Tibial nerve (tissue), 4 donors: ENCODE data around the gene PI4K2A. TPM values are rescaled to one million over a fixed set of nuclear protein-coding genes. Genes with fewer than 3 reads are reported as not detected.
"Not testable (repeated sequence)": the region's sequence is repeated elsewhere in the genome, so short reads cannot be mapped to it uniquely, and the experiment has no call there.

Source experiments
- DNase-seq, 2 donors: peaks; one replicate each; pipeline ENCODE4 v3.0.0-alpha.2; 2019; ENCODE audit warnings: low spot score in 2 of 2
- H3K27ac ChIP-seq, 4 donors: fragments of 200-600 bp; sonication (generic) in 3 of 4; one replicate each; pipeline ENCODE4 v1.5.1; 2017 to 2019; ENCODE audit warnings: mild to moderate bottlenecking in 1 of 4
- H3K27me3 ChIP-seq, 2 donors: fragments of 200-600 bp; sonication (generic) in 1 of 2; one replicate each; pipeline versions ENCODE4 v1.5.1 to v1.6.0; 2017 to 2019
- H3K36me3 ChIP-seq, 3 donors: fragments of 200-600 bp; sonication (generic); one replicate each; pipeline ENCODE4 v1.5.1; 2018 to 2019
- H3K4me1 ChIP-seq, 4 donors: fragments of 200-600 bp; sonication (generic) in 3 of 4; one replicate each; pipeline ENCODE4 v1.5.1; 2017 to 2019
- H3K4me3 ChIP-seq, 4 donors: fragments of 200-600 bp; sonication (generic) in 3 of 4; one replicate each; pipeline ENCODE4 v1.5.1; 2017 to 2019; ENCODE audit warnings: mild to moderate bottlenecking in 1 of 4, moderate library complexity in 1 of 4
- H3K9me3 ChIP-seq, 4 donors: fragments of 200-600 bp; sonication (generic) in 3 of 4; one replicate each; pipeline ENCODE4 v1.5.1; 2017 to 2019
- EP300 ChIP-seq, 2 donors: sonication (generic); formaldehyde crosslinking; IDR thresholded peaks; one replicate each; pipeline ENCODE4 v1.6.1; 2017; ENCODE audit warnings: antibody characterized with exemption in 2 of 2, mild to moderate bottlenecking in 1 of 2
- POLR2A ChIP-seq, 2 donors: fragments of 450-650 bp; IDR thresholded peaks; one replicate each; pipeline ENCODE4 v1.6.1; 2017; ENCODE audit warnings: antibody characterized with exemption in 2 of 2, mild to moderate bottlenecking in 2 of 2, moderate library complexity in 2 of 2
- WGBS, 2 donors: methylation state at CpG; one replicate each; pipeline ENCODE4 v1.1.5; 2018; 5-methylcytosine and 5-hydroxymethylcytosine counted together
- total RNA-seq, 4 donors: library from RNA; depleted of rRNA; stranded (reverse); fragments of >200 nt; gene quantifications; one replicate each; pipeline ENCODE4 v1.1.0, GENCODE V29; 2016
- TF ChIP-seq, protein P1 (sequence below), 5 experiments: fragments of 200-600 bp in 3 of 5; fragments of 450-650 bp in 2 of 5; sonication (generic) in 3 of 5; IDR thresholded peaks; one replicate each; pipeline ENCODE4 v1.5.1; 2016 to 2019; ENCODE audit warnings: antibody characterized with exemption in 5 of 5, mild to moderate bottlenecking in 3 of 5, moderate library complexity in 2 of 5

PI4K2A gene
- total RNA-seq, 4 donors from 2014 or later: 17.0 to 29.1 (median 21.0) TPM

DNA sequence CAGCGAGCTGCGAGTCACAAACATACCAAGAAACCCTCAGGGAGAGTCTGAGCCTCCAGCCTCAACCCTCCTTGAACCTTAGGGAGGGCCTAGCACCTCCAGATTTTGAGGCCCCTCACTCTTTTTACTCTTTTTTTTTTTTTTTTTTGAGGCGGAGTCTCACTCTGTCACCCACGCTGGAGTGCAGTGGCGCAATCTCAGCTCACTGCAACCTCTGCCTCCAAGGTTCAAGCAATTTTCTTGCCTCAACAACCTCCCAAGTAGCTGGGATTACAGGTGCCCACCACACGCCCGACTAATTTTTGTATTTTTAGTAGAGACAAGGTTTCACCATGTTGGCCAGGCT, 43.9 kb downstream of the PI4K2A start:
- peak overlapping the region; percentile 90 to 100 (median 98) for H3K27ac ChIP-seq

DNA sequence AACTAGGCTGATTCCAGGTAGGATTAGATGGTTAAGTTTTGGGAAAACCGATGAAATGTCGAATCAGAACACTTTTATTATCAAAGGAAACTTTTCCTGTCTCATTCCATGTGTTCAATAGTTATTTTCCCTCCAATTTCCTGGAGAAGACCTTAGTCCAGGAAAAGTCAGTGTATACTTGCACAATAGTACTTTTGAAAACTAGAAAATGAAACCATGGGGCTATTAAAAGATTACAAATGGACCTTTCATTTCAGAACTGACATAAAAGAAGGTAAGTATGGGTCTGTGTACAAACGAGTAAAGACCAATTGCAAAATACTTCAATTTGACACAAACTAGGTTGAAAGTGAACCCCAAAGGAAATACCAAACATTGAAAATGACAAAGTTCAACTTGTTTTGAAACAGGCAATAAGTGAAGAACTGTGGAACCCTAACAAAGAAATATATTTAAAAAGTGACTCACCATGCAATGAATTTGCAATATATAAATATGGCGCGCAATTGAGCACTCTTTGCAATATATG, 44.5 kb downstream of the PI4K2A start:
- peak overlapping the region; percentile 90 to 100 (median 98) for H3K27ac ChIP-seq

More for the DNA sequence above, 43.9 kb downstream of the PI4K2A start:
- 68 to 70% methylated on average over 7 of the region's 7 CpGs for WGBS, 2 donors
- H3K27me3 ChIP-seq, H3K9me3 ChIP-seq, DNase-seq: not testable (repeated sequence)
- Histone ChIP-seq H3K36me3 (peaks cover 0 to 10% (median 0%) of the 10 kb centered on the region in 3 donors), H3K4me3 (peak overlapping the region; percentile 58 to 94 (median 86)), H3K4me1 (peaks cover 0 to 62% (median 29%) of the 10 kb centered on the region in 4 donors)
- TF ChIP-seq EP300 (IDR thresholded peaks at IDR 0.05): peak in 1 of 2 donors; percentile 15
- TF ChIP-seq, protein P1, sequence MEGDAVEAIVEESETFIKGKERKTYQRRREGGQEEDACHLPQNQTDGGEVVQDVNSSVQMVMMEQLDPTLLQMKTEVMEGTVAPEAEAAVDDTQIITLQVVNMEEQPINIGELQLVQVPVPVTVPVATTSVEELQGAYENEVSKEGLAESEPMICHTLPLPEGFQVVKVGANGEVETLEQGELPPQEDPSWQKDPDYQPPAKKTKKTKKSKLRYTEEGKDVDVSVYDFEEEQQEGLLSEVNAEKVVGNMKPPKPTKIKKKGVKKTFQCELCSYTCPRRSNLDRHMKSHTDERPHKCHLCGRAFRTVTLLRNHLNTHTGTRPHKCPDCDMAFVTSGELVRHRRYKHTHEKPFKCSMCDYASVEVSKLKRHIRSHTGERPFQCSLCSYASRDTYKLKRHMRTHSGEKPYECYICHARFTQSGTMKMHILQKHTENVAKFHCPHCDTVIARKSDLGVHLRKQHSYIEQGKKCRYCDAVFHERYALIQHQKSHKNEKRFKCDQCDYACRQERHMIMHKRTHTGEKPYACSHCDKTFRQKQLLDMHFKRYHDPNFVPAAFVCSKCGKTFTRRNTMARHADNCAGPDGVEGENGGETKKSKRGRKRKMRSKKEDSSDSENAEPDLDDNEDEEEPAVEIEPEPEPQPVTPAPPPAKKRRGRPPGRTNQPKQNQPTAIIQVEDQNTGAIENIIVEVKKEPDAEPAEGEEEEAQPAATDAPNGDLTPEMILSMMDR (IDR thresholded peaks at IDR 0.05): peak in 1 of 5 experiments; percentile 3

DNA sequence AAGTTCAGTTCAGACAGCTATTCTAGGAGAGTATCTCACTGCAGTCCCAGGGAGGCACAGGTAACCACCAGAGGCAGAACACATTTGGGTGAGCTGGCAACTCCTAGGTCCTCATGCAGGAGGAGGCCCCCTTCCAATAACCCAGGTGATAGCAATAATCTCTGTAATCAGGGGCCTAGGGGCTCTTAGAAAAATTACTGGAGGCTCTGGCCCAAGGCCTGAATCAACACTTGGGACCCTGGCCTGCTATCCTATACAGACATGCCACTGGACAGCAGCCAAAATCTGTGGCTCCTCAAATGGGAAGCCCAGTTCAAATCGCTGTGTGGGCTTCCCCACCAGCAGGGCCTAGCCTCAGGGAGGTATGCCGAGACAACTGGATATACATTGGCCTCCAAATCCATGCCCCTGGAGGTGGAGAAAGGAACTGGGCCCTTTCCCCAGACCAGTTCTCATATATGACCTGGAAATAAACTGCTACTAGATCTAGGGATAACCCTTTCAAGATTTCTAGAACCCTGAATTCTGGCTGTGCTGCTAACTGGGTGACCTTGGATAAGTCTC, 45.0 kb downstream of the PI4K2A start:
- Histone ChIP-seq H3K27me3 (no peaks in the 10 kb centered on the region), H3K4me3 (peak overlapping the region; percentile 58 to 94 (median 86)), H3K27ac (peak overlapping the region; percentile 90 to 100 (median 98)), H3K4me1 (peaks cover 0 to 73% (median 36%) of the 10 kb centered on the region in 4 donors), H3K36me3 (no peaks in the 10 kb centered on the region), H3K9me3 (no peaks in the 10 kb centered on the region)
- 25 to 29% methylated on average over 1 to 2 of the region's 2 CpGs for WGBS, 2 donors
- TF ChIP-seq, protein P1 (IDR thresholded peaks at IDR 0.05): peak in 4 of 5 experiments; percentile 3 to 48 (median 28)
- TF ChIP-seq POLR2A (IDR thresholded peaks at IDR 0.05): no peak
- TF ChIP-seq EP300 (IDR thresholded peaks at IDR 0.05): peak in 1 of 2 donors; percentile 22
- peak in 1 of 2 donors; percentile 34 for DNase-seq

More for the DNA sequence above, 44.5 kb downstream of the PI4K2A start:
- Histone ChIP-seq H3K9me3 (no peaks in the 10 kb centered on the region), H3K4me1 (peaks cover 0 to 68% (median 34%) of the 10 kb centered on the region in 4 donors), H3K27me3 (no peaks in the 10 kb centered on the region), H3K4me3 (peak overlapping the region; percentile 58 to 94 (median 86)), H3K36me3 (peaks cover 0 to 4% (median 0%) of the 10 kb centered on the region in 3 donors)
- TF ChIP-seq, protein P1 (IDR thresholded peaks at IDR 0.05): no peak
- TF ChIP-seq POLR2A (IDR thresholded peaks at IDR 0.05) (no peak), EP300 (IDR thresholded peaks at IDR 0.05) (no peak)
- 44 to 46% methylated on average over 5 of the region's 5 CpGs for WGBS, 2 donors
- DNase-seq: no peak

DNA sequence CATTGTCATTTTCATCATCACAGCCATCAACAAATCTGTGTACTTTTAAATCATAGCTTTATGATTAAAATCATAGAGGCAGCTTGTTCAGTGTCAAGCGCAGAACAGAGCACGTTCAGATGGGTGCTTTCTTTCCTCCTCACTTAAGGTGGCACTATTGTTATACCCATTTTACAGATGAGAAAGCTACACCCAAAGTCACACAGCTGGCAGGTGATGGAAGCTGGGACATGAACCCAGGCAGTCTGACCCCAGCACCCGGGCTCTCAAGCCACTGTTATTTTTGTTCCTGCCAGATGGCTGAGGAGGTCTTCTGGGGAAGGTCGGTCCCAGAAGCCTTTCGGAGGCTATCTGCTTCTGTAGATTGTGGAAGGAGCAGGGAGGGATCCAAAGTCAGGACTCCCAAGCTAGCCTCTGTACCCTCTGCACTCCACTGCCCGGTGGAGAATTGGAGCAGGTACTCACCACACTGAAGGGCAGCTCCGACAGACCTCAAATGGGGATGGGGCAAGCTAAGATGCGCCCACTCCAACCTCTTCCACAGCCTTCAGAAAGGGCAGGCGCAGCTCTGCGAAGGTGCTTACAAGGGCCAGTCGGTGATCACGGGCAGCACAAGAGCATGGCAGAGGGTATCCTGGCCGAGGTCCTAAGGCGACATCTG, 46.0 kb downstream of the PI4K2A start:
- no peak for DNase-seq
- WGBS, 2 donors: 12 to 18% methylated on average over 9 to 14 of the region's 14 CpGs
- Histone ChIP-seq H3K4me1 (peaks cover 0 to 73% (median 36%) of the 10 kb centered on the region in 4 donors), H3K9me3 (no peaks in the 10 kb centered on the region), H3K36me3 (no peaks in the 10 kb centered on the region), H3K4me3 (peak overlapping the region; percentile 58 to 94 (median 86)), H3K27ac (peak overlapping the region; percentile 90 to 100 (median 98)), H3K27me3 (no peaks in the 10 kb centered on the region)
- no peak for TF ChIP-seq EP300 (IDR thresholded peaks at IDR 0.05)
- TF ChIP-seq, protein P1 (IDR thresholded peaks at IDR 0.05): no peak
- no peak for TF ChIP-seq POLR2A (IDR thresholded peaks at IDR 0.05)
